ENCODE data around the gene IL17F.

The IL17F gene

GRCh38 chr6:52276130-52276529, 31.8 kb upstream of the IL17F start:
- TF ChIP-seq EZH2phosphoT487 (IDR thresholded peaks at IDR 0.05; ENCODE audit: low read length) (no peak), EZH2 (optimal IDR thresholded peaks at IDR 0.05; ENCODE audit: low read depth, low read length) (no peak), CTCF (IDR thresholded peaks at IDR 0.05; ENCODE audit: low read length) (no peak)
- Histone ChIP-seq H2AFZ (ENCODE audit: low read length) (no peak overlapping the region), H4K20me1 (ENCODE audit: insufficient read depth, low read length) (0 out of 2 replicates have a peak, but pooled peaks cover 9% of the 10 kb centered on the region), H3K79me2 (ENCODE audit: low read length) (peaks cover 76% of the 10 kb centered on the region), H3K27ac (ENCODE audit: low read length) (no peak overlapping the region), H3F3A (ENCODE audit: insufficient read depth, low read length) (0 out of 2 replicates have a peak, but pooled peaks cover 3% of the 10 kb centered on the region), H3K9me3 (replicated peaks; ENCODE audit: insufficient read depth, low read length) (no peaks in the 10 kb centered on the region), H3K4me2 (ENCODE audit: low read depth, low read length) (no peak overlapping the region), H3K36me3 (replicated peaks; ENCODE audit: insufficient read depth, low read length) (peaks cover 43% of the 10 kb centered on the region), H3K9me2 (replicated peaks; ENCODE audit: insufficient read depth, low read length) (no peaks in the 10 kb centered on the region), H3K9ac (ENCODE audit: low read length) (no peak overlapping the region), H3K4me1 (ENCODE audit: low read length) (no peaks in the 10 kb centered on the region), H3K4me3 (ENCODE audit: low read length) (no peak overlapping the region), H3K27me3 (replicated peaks; ENCODE audit: insufficient read depth, low read length) (no peaks in the 10 kb centered on the region)
- DNase-seq, result no peak

- Histone ChIP-seq H3K9me3 (replicated peaks; ENCODE audit: insufficient read depth, low read length) (no peaks in the 10 kb centered on the region), H3K36me3 (replicated peaks; ENCODE audit: insufficient read depth, low read length) (peaks cover 26% of the 10 kb centered on the region), H3K4me2 (ENCODE audit: low read depth, low read length) (no peak overlapping the region), H3K4me3 (ENCODE audit: low read length) (no peak overlapping the region), H3F3A (ENCODE audit: insufficient read depth, low read length) (0 out of 2 replicates have a peak, but pooled peaks cover 3% of the 10 kb centered on the region), H3K9ac (ENCODE audit: low read length) (no peak overlapping the region), H3K27ac (ENCODE audit: low read length) (no peak overlapping the region), H3K9me2 (replicated peaks; ENCODE audit: insufficient read depth, low read length) (no peaks in the 10 kb centered on the region), H3K27me3 (replicated peaks; ENCODE audit: insufficient read depth, low read length) (no peaks in the 10 kb centered on the region), H3K4me1 (ENCODE audit: low read length) (no peaks in the 10 kb centered on the region), H3K79me2 (ENCODE audit: low read length) (peaks cover 52% of the 10 kb centered on the region), H4K20me1 (ENCODE audit: insufficient read depth, low read length) (0 out of 2 replicates have a peak, but pooled peaks cover 3% of the 10 kb centered on the region), H2AFZ (ENCODE audit: low read length) (no peak overlapping the region)
- no peak for DNase-seq
- TF ChIP-seq EZH2phosphoT487 (IDR thresholded peaks at IDR 0.05; ENCODE audit: low read length) (no peak), EZH2 (optimal IDR thresholded peaks at IDR 0.05; ENCODE audit: low read depth, low read length) (no peak), CTCF (IDR thresholded peaks at IDR 0.05; ENCODE audit: low read length) (no peak)
Measured at GRCh38 chr6:52271852-52272460, 27.7 kb upstream of the IL17F start.

- no peak overlapping the region for H3K4me2 ChIP-seq (ENCODE audit: low read depth, low read length)
- DNase-seq, result peak; percentile 62
- TF ChIP-seq EZH2phosphoT487 (IDR thresholded peaks at IDR 0.05; ENCODE audit: low read length), result no peak
- TF ChIP-seq CTCF (IDR thresholded peaks at IDR 0.05; ENCODE audit: low read length), result peak; percentile 95
- TF ChIP-seq EZH2 (optimal IDR thresholded peaks at IDR 0.05; ENCODE audit: low read depth, low read length), result no peak
Measured at GRCh38 chr6:52263709-52264540, 19.6 kb upstream of the IL17F start.

More at GRCh38 chr6:52263709-52264540, 19.6 kb upstream of the IL17F start:
- no peaks in the 10 kb centered on the region for H3K9me3 ChIP-seq (replicated peaks; ENCODE audit: insufficient read depth, low read length)
- 0 out of 2 replicates have a peak, but pooled peaks cover 6% of the 10 kb centered on the region for H3K36me3 ChIP-seq (replicated peaks; ENCODE audit: insufficient read depth, low read length)
- no peaks in the 10 kb centered on the region for H3K4me1 ChIP-seq (ENCODE audit: low read length)
- no peak overlapping the region for H3K4me3 ChIP-seq (ENCODE audit: low read length)
- 0 out of 2 replicates have a peak, but pooled peaks cover 5% of the 10 kb centered on the region for H4K20me1 ChIP-seq (ENCODE audit: insufficient read depth, low read length)
- H3K9ac ChIP-seq (ENCODE audit: low read length), result no peak overlapping the region
- H3K79me2 ChIP-seq (ENCODE audit: low read length), result 0 out of 2 replicates have a peak, but pooled peaks cover 5% of the 10 kb centered on the region
- no peaks in the 10 kb centered on the region for H3K9me2 ChIP-seq (replicated peaks; ENCODE audit: insufficient read depth, low read length)
- 0 out of 2 replicates have a peak, but pooled peaks cover 11% of the 10 kb centered on the region for H3F3A ChIP-seq (ENCODE audit: insufficient read depth, low read length)
- H2AFZ ChIP-seq (ENCODE audit: low read length), result no peak overlapping the region
- H3K27me3 ChIP-seq (replicated peaks; ENCODE audit: insufficient read depth, low read length), result no peaks in the 10 kb centered on the region
- no peak overlapping the region for H3K27ac ChIP-seq (ENCODE audit: low read length)

Measured in MM.1S (cell line).